HG03097 (cell line): Measurements from ENCODE around the gene GARS1.

ENCODE experiments used
- ATAC-seq: cut with Tn5 transposase; IDR thresholded peaks from one replicate; pipeline ENCODE4 v1.9.1; 2021; ENCODE audit not compliant: unreplicated experiment, low FRiP score

The GARS1 gene

GRCh38 chr7:30652698-30653641 lies 58.3 kb downstream of the GARS1 start:
- ATAC-seq = no peak

DNA sequence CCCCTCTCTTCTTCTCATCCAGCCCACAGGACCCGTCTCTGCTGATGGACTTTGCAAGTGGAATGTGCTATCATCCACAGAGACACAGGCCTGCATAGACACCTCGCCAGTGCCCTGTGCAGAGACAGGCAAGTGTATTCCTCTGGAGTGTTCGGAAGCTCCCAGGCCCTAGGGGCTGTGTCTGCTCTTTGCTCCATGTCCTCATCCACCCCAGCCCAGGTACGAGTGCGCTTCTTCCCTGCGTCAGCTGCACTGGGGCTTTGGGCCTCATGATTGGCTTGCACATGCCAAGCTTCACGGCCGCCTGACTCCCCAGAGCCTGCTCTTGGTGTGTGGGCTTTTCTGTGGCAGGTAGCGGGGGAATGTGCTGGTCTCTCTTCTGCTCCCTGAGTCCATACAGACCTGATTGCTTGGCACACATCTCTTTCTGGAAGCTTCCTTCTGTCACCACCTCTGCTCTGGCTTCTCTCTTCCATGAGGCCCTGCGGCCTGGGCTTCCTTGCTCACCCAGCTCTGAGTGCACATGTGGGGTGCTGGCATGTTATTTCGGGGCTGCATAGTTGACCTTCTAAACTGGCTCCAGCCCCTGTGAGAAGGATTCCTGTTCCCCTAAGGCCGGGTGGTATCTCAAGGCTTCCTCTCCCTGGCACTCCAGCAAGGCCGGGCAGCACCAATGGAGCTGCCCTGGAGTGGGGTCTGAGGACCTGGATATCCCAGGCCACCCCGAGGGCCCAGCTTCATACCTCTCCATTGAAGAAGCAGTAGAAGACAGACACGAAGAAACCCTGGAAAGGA lies 59.8 kb downstream of the GARS1 start:
- ATAC-seq = no peak

DNA sequence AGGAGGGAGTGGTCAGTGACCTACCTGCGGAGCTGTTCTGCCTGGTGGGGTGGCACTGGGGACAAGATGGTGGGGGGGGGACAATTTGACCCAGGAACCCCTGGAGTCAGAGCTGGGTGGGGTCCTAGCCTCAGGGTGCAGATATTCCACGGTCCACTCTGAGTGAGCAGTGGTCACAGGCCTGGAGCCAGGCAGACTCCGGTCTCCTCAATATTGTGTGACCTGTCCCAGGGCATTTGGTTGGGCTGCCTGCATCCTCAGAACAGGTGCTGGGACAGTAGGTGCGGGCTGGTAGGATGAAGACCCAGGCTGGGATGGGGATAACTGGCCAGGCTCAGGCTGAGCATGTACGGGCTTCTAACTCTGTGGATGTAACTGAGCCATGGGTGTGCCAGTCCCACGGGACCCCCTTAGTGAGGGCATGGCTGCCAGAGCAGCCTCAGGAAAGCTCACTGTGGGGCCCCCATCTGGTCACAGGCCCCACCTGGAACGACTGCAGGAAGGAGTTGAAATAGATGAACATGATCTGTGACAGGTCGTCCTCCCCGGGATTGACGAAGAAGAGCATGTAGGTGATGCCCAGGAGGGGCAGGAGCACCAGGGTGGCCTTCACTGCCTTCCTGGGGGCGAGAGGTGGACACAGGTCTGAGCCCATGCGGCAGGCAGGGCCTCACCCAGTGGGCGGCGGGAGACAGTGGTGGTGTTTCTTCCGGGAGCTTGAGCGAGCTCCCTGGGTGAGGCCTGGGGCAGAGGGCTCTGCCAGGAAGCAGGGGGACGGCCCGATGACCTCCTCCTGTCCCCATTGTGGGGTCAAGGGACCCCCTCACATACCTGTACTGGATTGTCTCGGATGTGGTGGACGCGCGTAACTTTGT lies 60.7 kb downstream of the GARS1 start:
- ATAC-seq = no peak

DNA sequence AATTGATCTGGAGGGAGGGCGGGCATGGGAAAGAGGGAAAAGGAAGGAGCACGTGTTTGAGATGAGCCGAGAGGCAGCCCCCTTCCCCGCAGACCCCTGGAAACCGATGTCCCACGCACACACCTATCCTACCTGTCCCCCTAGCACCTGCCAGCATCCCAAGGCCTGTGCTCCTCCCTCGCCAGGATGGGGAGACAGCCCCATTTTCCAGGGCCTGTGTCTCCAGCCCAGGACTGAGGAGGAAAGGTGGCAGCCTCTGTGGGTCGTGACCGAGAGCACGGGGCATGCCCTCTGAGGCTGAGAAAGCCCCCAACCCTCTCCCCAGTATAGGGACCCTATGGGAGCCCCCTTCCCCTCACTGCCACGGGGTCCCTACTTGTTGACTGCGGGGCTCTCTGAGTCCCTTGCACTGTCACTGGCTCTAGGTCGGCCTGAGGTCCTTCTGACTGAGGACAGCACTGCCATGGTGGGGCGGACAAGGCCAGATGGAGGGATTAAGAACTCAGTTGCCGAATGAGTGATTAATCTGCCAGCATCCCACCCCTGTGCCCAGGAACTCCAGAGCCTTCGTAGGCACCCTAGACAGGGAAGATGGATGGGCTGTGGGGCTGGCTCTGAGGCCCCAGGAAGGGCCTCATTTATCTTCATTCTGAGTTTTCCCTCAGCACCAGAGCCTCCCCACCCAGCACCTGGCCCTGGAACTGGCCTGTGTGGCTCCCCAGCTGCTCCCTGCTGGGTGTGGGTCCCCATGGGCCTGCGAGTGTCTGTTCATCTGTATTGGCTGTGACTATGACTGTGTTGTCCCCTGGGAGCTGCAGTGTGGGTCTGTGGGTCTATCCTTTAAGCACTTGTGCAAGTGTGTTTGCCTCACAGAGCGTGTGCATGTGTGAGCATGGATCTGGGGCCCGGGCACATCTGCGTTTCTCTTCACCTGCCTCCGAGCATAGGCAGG lies 61.6 kb downstream of the GARS1 start:
- no peak for ATAC-seq

DNA sequence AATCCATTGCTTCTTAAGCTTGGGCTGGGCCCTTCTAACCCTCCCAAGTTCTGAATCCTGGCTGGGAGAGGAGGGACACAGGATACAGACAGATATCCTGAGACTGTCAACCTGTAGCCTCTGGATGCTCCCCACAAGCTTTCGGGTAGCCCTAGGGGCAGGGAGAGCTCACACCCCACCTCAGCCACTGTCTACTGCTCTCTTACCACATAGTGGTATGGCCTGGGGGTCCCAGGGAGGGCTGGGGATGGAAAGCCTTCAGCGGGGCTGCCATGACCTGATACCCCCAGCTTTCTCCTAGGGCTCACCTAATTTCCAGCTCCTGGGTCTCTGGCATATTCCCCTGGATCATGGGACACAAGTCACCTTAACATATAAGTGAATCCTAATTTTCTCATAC lies 62.5 kb downstream of the GARS1 start:
- ATAC-seq = no peak

DNA sequence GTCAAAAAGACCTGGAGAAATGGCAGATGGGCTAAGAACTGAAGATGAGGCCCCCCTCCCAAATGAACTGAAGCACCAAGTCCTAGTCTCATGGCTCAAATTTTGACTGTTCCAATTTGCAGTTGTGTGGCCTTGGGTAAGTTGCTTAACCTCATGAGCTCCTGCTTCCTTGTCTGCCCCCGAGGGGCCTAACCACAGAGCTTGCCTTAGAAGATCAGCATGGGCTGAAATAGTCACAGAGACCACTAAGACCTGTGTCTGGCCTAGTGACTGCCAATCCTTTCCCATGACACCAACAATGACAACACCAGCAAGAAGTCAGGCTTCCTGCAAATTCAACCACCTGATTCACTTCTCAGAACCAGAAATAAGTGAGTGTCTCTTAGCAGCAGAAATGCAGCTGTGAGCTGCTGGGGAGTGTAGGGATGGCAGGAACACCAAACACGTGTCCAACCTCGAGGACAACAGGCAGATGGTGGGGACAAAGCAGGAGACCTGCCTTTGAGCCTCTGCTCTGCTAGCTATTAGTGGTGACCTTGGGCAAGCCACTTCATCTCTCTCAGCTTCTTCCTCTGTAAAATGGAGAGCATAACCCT lies 63.9 kb downstream of the GARS1 start:
- no peak for ATAC-seq

- ATAC-seq = no peak
Measured at GRCh38 chr7:30659312-30659711, 64.6 kb downstream of the GARS1 start.

- no peak for ATAC-seq
Measured at GRCh38 chr7:30660331-30661255, 65.9 kb downstream of the GARS1 start.

DNA sequence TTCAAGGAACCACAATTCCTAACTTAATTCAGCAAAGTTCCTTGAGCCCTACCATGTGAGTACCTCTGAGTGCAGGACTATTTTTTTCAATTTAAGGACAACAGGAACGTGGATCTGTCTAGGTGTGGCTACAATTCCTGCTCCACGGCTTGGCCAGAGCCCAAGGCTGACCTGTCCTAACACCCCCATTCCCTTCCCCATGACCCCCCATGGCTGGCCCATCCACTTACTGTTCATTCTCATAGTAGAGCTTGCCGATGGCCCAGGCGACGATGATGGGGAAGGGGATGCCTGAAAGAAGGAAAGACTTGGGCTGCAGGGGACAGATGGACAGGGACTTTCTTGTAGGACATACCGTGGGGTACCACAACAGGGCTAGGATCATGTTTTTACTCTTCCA lies 67.2 kb downstream of the GARS1 start:
- ATAC-seq = no peak

DNA sequence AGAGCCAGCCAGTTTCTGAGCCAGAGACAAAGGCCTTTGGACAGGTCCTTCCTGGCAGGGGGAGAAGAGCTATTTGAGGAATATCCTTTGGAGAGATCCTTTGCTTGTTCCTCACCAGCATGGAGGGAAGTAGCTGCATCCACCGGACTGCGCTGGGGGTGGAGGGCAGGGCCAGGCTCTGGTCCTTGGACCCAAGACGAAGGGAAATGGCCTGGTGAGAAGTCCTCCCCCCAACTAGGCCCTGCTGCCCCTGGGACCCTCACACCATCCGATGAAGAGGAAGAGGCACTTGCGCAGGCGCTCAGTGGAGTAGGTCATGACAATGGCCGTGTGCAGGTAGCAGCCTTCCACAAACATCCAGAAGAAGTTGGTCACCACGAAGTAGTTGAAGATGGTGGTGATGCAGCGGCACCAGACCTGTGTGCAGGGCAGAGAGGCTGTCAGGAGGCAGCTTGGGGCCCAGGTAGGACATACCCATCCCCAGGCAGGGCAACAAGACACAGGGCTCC lies 67.8 kb downstream of the GARS1 start:
- no peak for ATAC-seq

GRCh38 chr7:30663414-30663813 lies 68.7 kb downstream of the GARS1 start:
- no peak for ATAC-seq

- ATAC-seq = no peak
Measured at GRCh38 chr7:30664184-30664885, 69.7 kb downstream of the GARS1 start.

DNA sequence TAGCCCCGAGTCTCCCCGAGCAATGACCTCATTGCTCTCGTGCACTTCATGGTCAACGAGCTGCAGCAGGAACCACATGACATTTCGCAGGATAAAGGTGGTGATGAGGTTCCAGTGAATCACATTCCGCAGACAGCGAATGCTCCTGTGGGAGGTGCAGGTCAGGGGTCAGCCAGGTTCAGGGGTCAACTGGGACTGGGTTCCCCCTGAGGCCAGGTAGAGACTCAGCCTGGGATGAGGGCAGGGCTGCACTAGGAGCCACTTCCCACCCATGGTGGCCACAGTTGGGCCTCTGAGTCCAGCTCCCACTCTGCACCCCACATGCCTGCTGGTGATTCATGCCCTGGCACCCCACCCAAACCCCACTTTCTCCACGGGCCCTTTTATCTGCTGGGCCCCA lies 70.4 kb downstream of the GARS1 start:
- no peak for ATAC-seq

GRCh38 chr7:30665449-30665848 lies 70.8 kb downstream of the GARS1 start:
- ATAC-seq = no peak

- no peak for ATAC-seq
Measured at GRCh38 chr7:30667172-30667571, 72.5 kb downstream of the GARS1 start.

GRCh38 chr7:30668102-30668501 lies 73.4 kb downstream of the GARS1 start:
- no peak for ATAC-seq

DNA sequence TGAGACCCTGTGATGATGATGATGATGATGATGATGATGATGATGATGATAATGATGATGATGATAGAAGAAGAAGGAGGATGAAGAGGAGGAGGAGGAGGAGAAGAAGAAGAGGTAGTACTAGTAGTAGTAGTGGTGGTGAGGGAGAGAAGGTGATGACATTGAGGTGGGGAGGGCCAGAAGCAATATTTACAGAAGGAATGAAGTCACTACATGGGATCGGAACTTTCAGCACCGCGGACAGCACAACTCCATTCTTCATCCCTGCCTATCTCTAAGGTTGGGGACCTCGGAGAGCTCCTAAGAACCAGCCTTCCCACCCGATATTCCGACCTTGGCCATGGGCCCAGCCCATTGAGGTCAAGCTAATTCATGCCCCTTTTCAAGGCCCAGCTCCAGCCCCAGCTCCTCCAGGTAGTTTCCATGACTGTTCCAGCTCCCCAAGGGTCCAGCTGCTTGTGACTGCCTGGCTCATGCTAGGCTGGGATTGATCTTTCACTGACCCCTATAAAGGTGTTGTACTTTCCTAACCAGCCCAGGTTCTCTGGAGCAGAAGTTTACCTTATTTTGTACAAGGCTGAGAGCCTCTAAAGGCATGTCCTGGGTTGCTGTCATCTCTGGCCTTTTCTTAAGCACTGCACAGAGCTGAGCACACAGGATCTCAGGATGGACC lies 77.3 kb downstream of the GARS1 start:
- no peak for ATAC-seq
